Muscle layer of duodenum (tissue), 2 donors: ENCODE data around the gene ZC3HAV1.
"Not testable (repeated sequence)": the region's sequence is repeated elsewhere in the genome, so short reads cannot be mapped to it uniquely, and the experiment has no call there.

Experiments
- H3K27ac ChIP-seq: one replicate; pipeline ENCODE4 v1.7.0; 2013; ENCODE audit warnings: mild to moderate bottlenecking, low read length
- H3K27me3 ChIP-seq: one replicate; pipeline ENCODE4 v1.7.0; 2013; ENCODE audit warnings: low read depth, mild to moderate bottlenecking, control low read depth, low read length
- H3K36me3 ChIP-seq, 2 donors: one replicate each; pipeline ENCODE4 v1.7.0; 2013; ENCODE audit warnings: low read length in 2 of 2, control low read depth in 1 of 2, mild to moderate bottlenecking in 1 of 2; ENCODE audit not compliant: insufficient read depth in 2 of 2, control insufficient read depth in 1 of 2
- H3K4me1 ChIP-seq, 2 donors: one replicate each; pipeline ENCODE4 v1.7.0; 2013; ENCODE audit warnings: low read length in 2 of 2, mild to moderate bottlenecking in 2 of 2, control low read depth in 1 of 2, moderate library complexity in 1 of 2; ENCODE audit not compliant: insufficient read depth in 2 of 2, control insufficient read depth in 1 of 2
- H3K4me3 ChIP-seq, 2 donors: one replicate each; pipeline ENCODE4 v1.7.0; 2013; ENCODE audit warnings: low read length in 2 of 2, low read depth in 1 of 2, mild to moderate bottlenecking in 1 of 2
- H3K9me3 ChIP-seq, 2 donors: one replicate each; pipeline ENCODE4 v1.7.0; 2013; ENCODE audit warnings: low read length in 2 of 2, control low read depth in 1 of 2, mild to moderate bottlenecking in 1 of 2; ENCODE audit not compliant: control insufficient read depth in 1 of 2
- donor health status: healthy.

The ZC3HAV1 gene

DNA sequence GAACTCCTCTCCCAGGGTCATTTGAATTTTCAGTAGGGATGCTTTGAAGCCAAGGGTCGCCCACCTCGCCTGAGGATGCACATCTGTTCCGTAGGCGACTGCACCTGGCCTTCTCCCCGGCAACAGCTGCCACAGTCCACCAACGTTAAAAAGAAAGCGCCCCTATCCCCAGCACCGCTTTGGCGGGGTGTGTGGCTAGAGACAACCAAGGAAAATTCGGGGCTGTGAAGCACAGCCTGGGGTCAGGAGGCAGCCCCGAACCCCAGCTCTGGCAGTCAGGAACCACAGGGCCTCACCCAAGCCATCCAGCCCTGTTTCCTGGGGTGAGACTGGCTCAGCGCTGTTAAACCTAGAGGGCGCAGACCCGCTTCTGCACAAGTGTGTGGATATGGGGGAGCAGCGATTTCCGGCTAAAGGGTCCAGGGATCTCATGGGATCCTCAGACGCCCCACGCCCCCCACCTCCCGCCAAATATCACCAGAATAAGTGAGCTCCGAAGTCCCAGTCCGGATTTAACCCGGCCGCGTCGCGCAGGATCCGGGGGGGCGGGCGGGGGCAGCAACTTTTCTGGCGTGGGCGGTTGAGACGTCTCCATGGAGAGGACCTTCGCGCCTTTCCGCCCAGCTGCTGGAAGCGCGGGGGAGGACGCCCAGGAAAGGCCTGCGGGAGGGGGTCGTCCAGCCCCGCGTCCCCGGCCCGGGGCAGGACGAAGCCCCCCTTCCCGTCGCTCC is 74.5 kb downstream of the ZC3HAV1 start:
- peak overlapping the region; percentile 48 to 87 for H3K4me3 ChIP-seq
- H3K9me3 ChIP-seq = no peaks in the 10 kb centered on the region
- H3K27me3 ChIP-seq = no peaks in the 10 kb centered on the region
- peaks cover 0 to 3% of the 10 kb centered on the region in 2 donors for H3K36me3 ChIP-seq
- H3K4me1 ChIP-seq = peaks cover 0 to 16% of the 10 kb centered on the region in 2 donors
- no peak overlapping the region for H3K27ac ChIP-seq

DNA sequence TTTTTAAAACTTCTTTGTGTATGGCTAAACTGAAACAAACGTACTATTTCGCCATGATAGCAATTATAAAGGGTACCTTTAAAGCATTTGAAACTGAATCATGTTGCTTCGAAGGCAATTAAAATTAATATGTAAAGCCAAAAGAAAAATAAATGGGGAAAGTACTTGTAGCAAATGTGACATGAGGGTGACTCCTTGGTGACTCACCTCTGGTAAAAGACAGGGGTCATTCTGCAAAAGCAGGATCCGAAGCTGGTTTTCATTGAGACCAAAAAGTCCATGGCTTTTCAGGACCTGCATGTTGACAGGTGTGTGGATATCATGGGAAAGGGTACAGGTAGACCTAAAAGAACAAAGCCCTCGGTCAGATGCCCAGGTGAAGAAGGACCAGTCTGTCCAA is 75.2 kb downstream of the ZC3HAV1 start:
- no peaks in the 10 kb centered on the region for H3K9me3 ChIP-seq
- no peak overlapping the region for H3K27ac ChIP-seq
- peak overlapping the region; percentile 46 to 87 for H3K4me3 ChIP-seq

GRCh38 chr7:139033346-139034114 is 76.0 kb downstream of the ZC3HAV1 start:
- Histone ChIP-seq H3K36me3 (peaks cover 7 to 17% of the 10 kb centered on the region in 2 donors), H3K9me3 (no peaks in the 10 kb centered on the region), H3K27ac (no peak overlapping the region), H3K4me1 (peaks cover 0 to 16% of the 10 kb centered on the region in 2 donors), H3K27me3 (no peaks in the 10 kb centered on the region), H3K4me3 (no peak overlapping the region)

More for the DNA sequence above, 75.2 kb downstream of the ZC3HAV1 start:
- Histone ChIP-seq H3K36me3 (peaks cover 2 to 9% of the 10 kb centered on the region in 2 donors), H3K27me3 (no peaks in the 10 kb centered on the region), H3K4me1 (peaks cover 0 to 16% of the 10 kb centered on the region in 2 donors)

DNA sequence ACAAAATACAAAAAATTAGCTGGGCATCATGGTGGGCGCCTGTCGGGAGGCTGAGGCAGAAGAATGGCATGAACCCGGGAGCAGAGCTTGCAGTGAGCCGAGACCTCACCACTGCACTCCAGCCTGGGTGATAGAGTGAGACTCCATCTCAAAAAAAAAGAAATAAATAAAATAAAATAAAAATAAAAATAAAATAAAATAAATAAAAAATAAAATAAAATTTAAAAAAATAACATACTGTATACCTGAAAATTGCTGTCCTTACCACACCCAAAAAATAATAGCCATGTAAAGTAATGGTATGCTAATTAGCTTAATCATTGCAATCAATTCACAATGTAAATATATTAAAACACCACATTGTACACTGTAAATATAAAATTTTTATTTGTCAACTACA is 77.0 kb downstream of the ZC3HAV1 start:
- Histone ChIP-seq H3K27ac (no peak overlapping the region), H3K4me1 (peaks cover 0 to 16% of the 10 kb centered on the region in 2 donors), H3K36me3 (peaks cover 10 to 25% of the 10 kb centered on the region in 2 donors), H3K9me3 (no peaks in the 10 kb centered on the region), H3K27me3 (no peaks in the 10 kb centered on the region), H3K4me3 (no peak overlapping the region)

DNA sequence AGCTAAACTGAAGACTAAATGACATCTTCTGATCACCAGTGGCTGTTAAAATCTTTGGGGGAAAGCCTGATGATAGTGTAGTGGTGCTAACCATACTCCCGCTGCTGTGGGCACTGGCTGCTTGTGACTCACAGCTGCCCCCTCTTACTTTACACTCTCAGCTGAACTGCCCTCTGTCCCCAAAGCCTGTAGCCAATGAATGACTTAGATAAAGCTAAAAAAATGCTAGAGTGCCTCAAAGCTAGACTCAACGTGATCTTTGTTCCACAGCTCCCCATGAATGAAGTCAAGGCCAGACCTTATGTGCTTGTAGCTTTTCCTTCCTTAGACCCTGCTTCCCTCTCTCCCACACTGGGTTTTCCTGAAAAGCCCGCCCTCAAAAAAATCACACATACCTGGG is 80.2 kb downstream of the ZC3HAV1 start:
- peaks cover 29 to 44% of the 10 kb centered on the region in 2 donors for H3K36me3 ChIP-seq

DNA sequence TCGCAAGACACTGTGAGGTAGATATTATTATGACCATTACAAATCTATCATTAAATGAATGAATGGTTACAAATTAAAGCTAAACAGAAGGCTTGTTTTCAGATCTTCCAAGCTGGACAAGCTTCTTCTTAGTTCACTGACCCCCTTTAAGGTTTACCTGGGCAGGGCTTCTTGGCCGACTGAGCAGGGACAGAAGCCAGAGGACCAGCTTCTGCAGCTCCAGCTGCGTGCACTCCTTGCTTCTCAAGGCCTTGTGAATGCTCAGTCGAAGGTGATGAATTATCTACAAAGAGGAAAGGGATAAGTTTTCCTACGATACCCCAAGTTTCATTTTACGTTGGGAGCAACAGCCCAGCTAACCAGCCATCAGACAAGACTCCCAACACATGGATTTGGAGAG is 83.0 kb downstream of the ZC3HAV1 start:
- Histone ChIP-seq H3K4me3 (no peak overlapping the region), H3K27me3 (no peaks in the 10 kb centered on the region), H3K36me3 (peaks cover 32 to 49% of the 10 kb centered on the region in 2 donors), H3K27ac (no peak overlapping the region), H3K9me3 (no peaks in the 10 kb centered on the region), H3K4me1 (no peaks in the 10 kb centered on the region)

More for the DNA sequence above, 80.2 kb downstream of the ZC3HAV1 start:
- Histone ChIP-seq H3K4me1 (peaks cover 0 to 9% of the 10 kb centered on the region in 2 donors), H3K4me3 (no peak overlapping the region), H3K27ac (no peak overlapping the region), H3K27me3 (no peaks in the 10 kb centered on the region), H3K9me3 (no peaks in the 10 kb centered on the region)

DNA sequence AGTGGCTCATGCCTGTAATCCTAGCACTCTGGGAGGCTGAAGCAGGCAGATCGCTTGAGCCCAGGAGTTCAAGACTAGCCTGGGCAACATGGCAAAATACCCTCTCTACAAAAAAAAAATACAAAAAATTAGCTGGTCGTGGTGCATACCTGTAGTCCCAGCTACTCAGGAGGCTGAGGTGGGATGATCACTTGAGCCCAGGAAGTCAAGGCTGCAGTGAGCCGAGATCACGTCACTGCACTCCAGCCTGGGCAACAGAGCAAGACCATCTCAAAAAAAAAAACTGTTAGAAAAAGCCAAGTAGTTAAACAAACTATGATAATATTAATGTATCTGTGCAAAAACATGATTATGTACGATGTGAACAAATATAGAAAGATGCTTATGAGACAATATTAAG is 83.7 kb downstream of the ZC3HAV1 start:
- H3K27me3 ChIP-seq, H3K4me3 ChIP-seq, H3K9me3 ChIP-seq, H3K4me1 ChIP-seq, H3K27ac ChIP-seq: not testable (repeated sequence)
- H3K36me3 ChIP-seq = peaks cover 32 to 49% of the 10 kb centered on the region in 2 donors

DNA sequence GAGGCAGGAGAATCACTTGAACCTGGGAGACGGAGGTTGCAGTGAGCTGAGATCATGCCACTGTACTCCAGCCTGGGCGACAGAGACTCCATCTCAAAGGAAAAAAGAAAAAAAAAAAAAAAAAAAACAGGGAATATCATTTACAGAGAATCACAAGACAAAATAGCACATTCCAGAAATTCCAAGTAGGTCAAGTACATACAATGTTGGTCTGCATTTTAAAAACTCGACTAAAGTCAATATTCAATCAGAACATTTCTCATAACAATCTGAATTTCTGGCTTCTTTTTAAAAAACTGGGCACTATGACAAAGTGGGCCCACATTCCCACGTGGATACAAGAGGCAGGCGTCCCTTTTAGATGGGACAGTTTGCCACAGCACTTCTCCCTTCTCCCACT is 86.4 kb downstream of the ZC3HAV1 start:
- H3K27ac ChIP-seq = no peak overlapping the region
- no peaks in the 10 kb centered on the region for H3K9me3 ChIP-seq
- no peaks in the 10 kb centered on the region for H3K4me1 ChIP-seq
- peaks cover 22 to 28% of the 10 kb centered on the region in 2 donors for H3K36me3 ChIP-seq
- no peaks in the 10 kb centered on the region for H3K27me3 ChIP-seq
- H3K4me3 ChIP-seq = no peak overlapping the region

GRCh38 chr7:139022286-139022685 is 87.2 kb downstream of the ZC3HAV1 start:
- Histone ChIP-seq H3K4me1 (no peaks in the 10 kb centered on the region), H3K4me3 (no peak overlapping the region), H3K27ac (no peak overlapping the region), H3K9me3 (no peaks in the 10 kb centered on the region), H3K27me3 (no peaks in the 10 kb centered on the region), H3K36me3 (peaks cover 22% of the 10 kb centered on the region in 2 donors)

DNA sequence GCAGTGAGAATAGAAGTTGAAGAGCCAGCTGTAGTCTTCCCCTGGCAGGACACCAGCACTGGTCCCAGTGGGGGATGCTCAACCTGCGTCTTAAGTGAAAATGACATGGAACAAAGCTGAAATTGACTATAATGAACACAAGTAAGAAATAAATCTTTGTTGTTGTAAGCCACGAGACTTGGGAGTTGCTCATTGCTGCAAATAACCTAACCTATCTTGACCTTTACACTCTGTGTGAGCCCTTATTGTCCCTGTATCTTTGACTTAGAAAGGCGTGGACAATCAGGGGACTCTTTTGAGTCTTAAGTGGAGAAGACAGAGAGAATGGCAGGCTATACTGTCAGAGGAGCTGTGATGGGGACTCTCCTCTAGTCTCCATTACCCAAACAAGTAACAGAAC is 90.6 kb downstream of the ZC3HAV1 start:
- no peaks in the 10 kb centered on the region for H3K9me3 ChIP-seq
- H3K4me3 ChIP-seq = no peak overlapping the region
- no peaks in the 10 kb centered on the region for H3K27me3 ChIP-seq
- H3K27ac ChIP-seq = no peak overlapping the region
- H3K4me1 ChIP-seq = no peaks in the 10 kb centered on the region
- H3K36me3 ChIP-seq = peaks cover 4 to 6% of the 10 kb centered on the region in 2 donors

DNA sequence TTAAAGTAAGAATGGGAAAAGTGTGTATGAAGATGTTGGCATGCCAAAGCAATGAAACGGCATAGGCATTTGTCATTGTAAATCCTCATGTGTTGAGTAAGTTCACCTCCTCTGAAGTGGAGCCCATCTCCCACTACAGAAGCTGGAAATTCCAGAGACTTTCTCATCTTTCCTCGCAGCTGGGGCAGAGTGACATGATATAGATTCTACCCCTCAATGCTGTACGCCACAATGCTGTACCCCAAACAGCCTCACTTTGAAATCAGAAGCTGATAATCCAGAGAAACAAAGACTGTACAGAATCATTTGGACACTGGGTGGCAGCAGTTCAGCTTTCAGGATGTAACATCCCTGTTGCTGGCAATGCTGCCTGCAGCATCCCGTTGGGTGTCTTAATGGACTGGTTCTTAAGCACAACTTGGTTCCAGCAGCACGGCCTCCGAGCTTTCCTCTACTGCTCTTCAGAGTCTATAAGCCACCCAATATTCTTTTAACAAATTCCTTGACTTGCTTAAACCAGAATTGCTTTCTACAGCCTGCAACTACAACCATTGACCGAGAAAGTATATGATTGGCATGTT is 92.5 kb downstream of the ZC3HAV1 start:
- Histone ChIP-seq H3K4me3 (no peak overlapping the region), H3K4me1 (no peaks in the 10 kb centered on the region), H3K36me3 (no peaks in the 10 kb centered on the region), H3K9me3 (no peaks in the 10 kb centered on the region), H3K27me3 (no peaks in the 10 kb centered on the region), H3K27ac (no peak overlapping the region)
